NT2/D1 (cell line): ENCODE data around the gene FBXW8.

Source experiments
- SUZ12 ChIP-seq: IDR thresholded peaks from 2 replicates; pipeline ENCODE4 v1.6.1; 2011; ENCODE audit not compliant: insufficient read length, insufficient read depth; ENCODE audit errors: extremely low read depth
- YY1 ChIP-seq: IDR thresholded peaks from 2 replicates; pipeline ENCODE4 v1.6.1; 2011; ENCODE audit not compliant: insufficient read length, insufficient read depth

GRCh38 chr12:116884871-116885270, 25.9 kb upstream of the FBXW8 start:
- TF ChIP-seq SUZ12, result no peak
- no peak for TF ChIP-seq YY1
